Effector memory CD4-positive, alpha-beta T cell (primary cell): ENCODE measurements around the gene PLAAT2.
"Not testable (repeated sequence)": the region's sequence is repeated elsewhere in the genome, so short reads cannot be mapped to it uniquely, and the experiment has no call there.

Experiments used
- DNase-seq, 3 donors: peaks; one replicate each; pipeline ENCODE4 v3.0.0-alpha.2; 2020
- H3K27ac ChIP-seq: 2 replicates; pipeline ENCODE4 v1.7.0; 2013; ENCODE audit warnings: mild to moderate bottlenecking, low read length, moderate library complexity; ENCODE audit not compliant: insufficient read depth, poor library complexity, severe bottlenecking
- H3K27me3 ChIP-seq: replicated peaks from 2 replicates; pipeline ENCODE4 v1.7.0; 2013; ENCODE audit warnings: mild to moderate bottlenecking, low read length; ENCODE audit not compliant: insufficient read depth, control insufficient read depth, poor library complexity, severe bottlenecking
- H3K36me3 ChIP-seq: 2 replicates; pipeline ENCODE4 v1.7.0; 2013; ENCODE audit warnings: mild to moderate bottlenecking, low read length, moderate library complexity; ENCODE audit not compliant: control insufficient read depth, insufficient read depth
- H3K4me1 ChIP-seq: 2 replicates; pipeline ENCODE4 v1.7.0; 2013; ENCODE audit warnings: low read length, mild to moderate bottlenecking; ENCODE audit not compliant: control insufficient read depth, insufficient read depth, poor library complexity, severe bottlenecking
- H3K4me3 ChIP-seq: 2 replicates; pipeline ENCODE4 v1.7.0; 2013; ENCODE audit warnings: low read length, low read depth, mild to moderate bottlenecking; ENCODE audit not compliant: insufficient read depth, poor library complexity, severe bottlenecking
- H3K9me3 ChIP-seq: 2 replicates; pipeline ENCODE4 v1.7.0; 2013; ENCODE audit warnings: mild to moderate bottlenecking, low read length, moderate library complexity; ENCODE audit not compliant: control insufficient read depth

The PLAAT2 gene

GRCh38 chr11:63548178-63548577, 15.0 kb downstream of the PLAAT2 start:
- H3K36me3 ChIP-seq = peaks cover 35% of the 10 kb centered on the region
- no peak for DNase-seq
- H3K4me1 ChIP-seq = peaks cover 8% of the 10 kb centered on the region
- H3K9me3 ChIP-seq = no peaks in the 10 kb centered on the region
- H3K27ac ChIP-seq = no peak overlapping the region
- no peaks in the 10 kb centered on the region for H3K27me3 ChIP-seq
- H3K4me3 ChIP-seq = no peak overlapping the region

DNA sequence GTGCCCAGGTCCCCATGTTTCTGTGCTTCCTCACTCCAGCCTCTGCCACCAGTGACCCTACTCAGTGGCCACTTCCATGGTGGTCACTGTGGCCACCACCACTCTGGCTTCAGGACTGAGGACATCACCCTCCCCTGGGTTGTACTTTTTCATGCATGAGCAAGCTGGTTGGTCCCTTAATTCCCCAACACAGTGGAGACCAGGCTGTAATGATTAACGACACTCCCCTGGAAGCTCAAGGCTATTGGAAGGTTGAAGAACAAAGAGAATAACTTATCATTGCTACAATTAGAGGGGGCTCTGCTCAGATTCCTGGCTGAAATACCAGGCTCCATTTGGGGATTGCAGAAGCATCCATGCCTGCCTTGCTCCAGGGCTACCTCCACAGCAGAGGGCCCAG, 16.1 kb downstream of the PLAAT2 start:
- H3K27me3 ChIP-seq = no peaks in the 10 kb centered on the region
- no peaks in the 10 kb centered on the region for H3K9me3 ChIP-seq
- peaks cover 35% of the 10 kb centered on the region for H3K36me3 ChIP-seq
- no peak overlapping the region for H3K27ac ChIP-seq
- DNase-seq = no peak
- no peak overlapping the region for H3K4me3 ChIP-seq
- no peaks in the 10 kb centered on the region for H3K4me1 ChIP-seq

- H3K4me3 ChIP-seq = no peak overlapping the region
- no peak overlapping the region for H3K27ac ChIP-seq
- peaks cover 7% of the 10 kb centered on the region for H3K4me1 ChIP-seq
- no peaks in the 10 kb centered on the region for H3K27me3 ChIP-seq
- peaks cover 40% of the 10 kb centered on the region for H3K36me3 ChIP-seq
- no peaks in the 10 kb centered on the region for H3K9me3 ChIP-seq
- DNase-seq = no peak
Measured at GRCh38 chr11:63543711-63544110, 19.5 kb downstream of the PLAAT2 start.

GRCh38 chr11:63542506-63542905, 20.7 kb downstream of the PLAAT2 start:
- not testable (repeated sequence) for H3K4me3 ChIP-seq, H3K9me3 ChIP-seq, H3K27me3 ChIP-seq, H3K27ac ChIP-seq, DNase-seq
- H3K36me3 ChIP-seq = peaks cover 40% of the 10 kb centered on the region
- peaks cover 20% of the 10 kb centered on the region for H3K4me1 ChIP-seq

DNA sequence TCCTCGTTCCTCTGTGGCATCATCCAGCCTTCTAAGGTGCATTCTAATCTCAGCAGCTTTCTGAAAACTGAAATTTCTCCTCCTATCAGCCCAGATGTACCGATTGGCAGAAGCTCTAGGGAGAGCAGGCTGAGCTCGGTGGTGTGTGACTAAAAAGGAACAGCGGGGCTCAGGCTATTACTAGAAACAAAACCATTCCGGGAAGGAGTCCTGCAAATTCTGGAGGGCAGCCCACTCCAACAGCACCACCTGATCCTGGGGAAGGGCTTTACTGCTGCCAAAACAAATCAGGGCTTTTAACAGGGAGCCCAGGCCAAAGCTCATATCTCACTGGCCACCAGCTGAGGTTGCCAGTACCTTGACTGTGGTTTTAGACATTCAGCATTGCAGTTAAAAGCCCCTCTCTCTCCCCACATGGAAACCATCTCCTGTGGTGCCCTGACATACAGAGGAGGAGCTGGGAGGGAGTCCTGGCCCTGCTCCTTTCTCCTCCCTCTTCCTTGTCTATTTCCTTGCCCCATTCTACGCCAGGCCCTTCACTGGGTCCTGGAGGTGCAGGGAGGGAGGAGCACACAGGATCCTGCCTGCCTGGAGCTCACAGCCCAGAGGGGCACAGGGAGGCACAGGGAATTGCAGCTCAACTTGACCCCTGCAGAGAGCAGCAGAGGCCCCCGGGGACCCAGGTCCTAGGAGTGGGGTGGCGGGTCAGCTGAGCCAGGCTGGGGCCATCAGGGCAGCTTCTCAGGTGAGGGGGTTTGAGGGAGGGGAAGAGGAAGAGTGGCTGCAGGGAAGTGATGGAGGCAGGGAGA, 25.7 kb downstream of the PLAAT2 start:
- Histone ChIP-seq H3K27ac (peak overlapping the region; percentile 80), H3K4me3 (peak overlapping the region; percentile 62), H3K27me3 (no peaks in the 10 kb centered on the region), H3K4me1 (peaks cover 58% of the 10 kb centered on the region), H3K36me3 (peaks cover 5% of the 10 kb centered on the region), H3K9me3 (no peaks in the 10 kb centered on the region)
- DNase-seq = no peak

- H3K27me3 ChIP-seq = no peaks in the 10 kb centered on the region
- peak within 1 kb of the TSS; percentile 62 for H3K4me3 ChIP-seq
- H3K27ac ChIP-seq = peak within 1 kb of the TSS; percentile 80
- peaks cover 66% of the 10 kb centered on the region for H3K4me1 ChIP-seq
- peak in 2 of 3 donors; percentile 13 to 40 for DNase-seq
- H3K9me3 ChIP-seq = no peaks in the 10 kb centered on the region
- H3K36me3 ChIP-seq = peaks cover 5% of the 10 kb centered on the region
Measured at GRCh38 chr11:63536669-63537292, 26.4 kb downstream of the PLAAT2 start, which contains the start of gene PLAAT4. PLAAT4 (plus strand) TSS chr11:63536808; CDS start chr11:63536869, 61 bp downstream.

DNA sequence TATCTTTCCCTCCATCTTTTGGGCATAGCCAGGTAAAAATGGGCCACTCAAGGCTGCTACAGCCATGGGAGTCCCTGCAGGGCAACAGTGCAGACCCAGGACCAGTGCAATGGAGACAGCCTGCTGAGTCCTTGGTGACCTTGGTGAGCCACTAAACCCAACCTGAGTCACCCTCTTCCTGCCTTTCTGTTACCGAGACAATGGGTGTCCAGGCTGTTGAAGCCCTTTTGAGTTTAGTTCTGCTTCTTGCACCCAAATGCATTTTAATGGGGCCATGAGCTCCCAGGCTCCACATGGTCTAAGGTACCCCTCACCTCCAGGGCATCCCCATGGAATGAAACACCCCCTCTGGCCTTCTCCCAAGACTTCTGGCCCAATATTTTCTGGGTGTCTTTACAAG, 27.4 kb downstream of the PLAAT2 start:
- Histone ChIP-seq H3K4me1 (peaks cover 68% of the 10 kb centered on the region), H3K36me3 (peaks cover 5% of the 10 kb centered on the region), H3K27ac (peak overlapping the region; percentile 80), H3K9me3 (no peaks in the 10 kb centered on the region), H3K4me3 (peak overlapping the region; percentile 62), H3K27me3 (no peaks in the 10 kb centered on the region)
- DNase-seq = peak in 2 of 3 donors; percentile 25 to 26

- peak overlapping the region; percentile 80 for H3K27ac ChIP-seq
- H3K36me3 ChIP-seq = peaks cover 1% of the 10 kb centered on the region
- H3K4me1 ChIP-seq = peaks cover 70% of the 10 kb centered on the region
- H3K9me3 ChIP-seq = no peaks in the 10 kb centered on the region
- H3K4me3 ChIP-seq = peak overlapping the region; percentile 6
- no peaks in the 10 kb centered on the region for H3K27me3 ChIP-seq
- no peak for DNase-seq
Measured at GRCh38 chr11:63534895-63535461, 28.2 kb downstream of the PLAAT2 start.

- no peak for DNase-seq
- H3K9me3 ChIP-seq = no peaks in the 10 kb centered on the region
- no peaks in the 10 kb centered on the region for H3K27me3 ChIP-seq
- peak overlapping the region; percentile 80 for H3K27ac ChIP-seq
- peaks cover 67% of the 10 kb centered on the region for H3K4me1 ChIP-seq
- no peaks in the 10 kb centered on the region for H3K36me3 ChIP-seq
- no peak overlapping the region for H3K4me3 ChIP-seq
Measured at GRCh38 chr11:63534076-63534475, 29.1 kb downstream of the PLAAT2 start.
